Fibroblast of the aortic adventitia (primary cell): ENCODE results near the gene RADIL. TPM values are rescaled to one million over a fixed set of nuclear protein-coding genes. Genes with fewer than 3 reads are reported as not detected.

Source experiments
- DNase-seq: peaks from one replicate; pipeline ENCODE4 v3.0.0-alpha.2; 2010; ENCODE audit warnings: low read depth
- H3K4me3 ChIP-seq: 2 replicates; pipeline ENCODE4 v1.5.1; 2011; ENCODE audit warnings: low read depth, mild to moderate bottlenecking, control low read depth, low read length, moderate library complexity
- small RNA-seq: library from RNA; depleted of rRNA; stranded (forward); fragments of <200 nt; gene quantifications from one replicate; pipeline ENCODE3, GENCODE V24; 2012
- total RNA-seq: library from RNA; depleted of rRNA; stranded (reverse); fragments of >200 nt; gene quantifications from 2 replicates; pipeline ENCODE4 v1.2.3, GENCODE V29; 2012; ENCODE audit warnings: low replicate concordance
- TF ChIP-seq, protein P1 (sequence below): IDR thresholded peaks from 2 replicates; pipeline ENCODE4 v1.5.1; 2011; ENCODE audit warnings: mild to moderate bottlenecking, low read length, control low read depth, inconsistent platforms; ENCODE audit not compliant: insufficient read depth

Gene RADIL
- total RNA-seq, 1 donor: 1.4 TPM

DNA sequence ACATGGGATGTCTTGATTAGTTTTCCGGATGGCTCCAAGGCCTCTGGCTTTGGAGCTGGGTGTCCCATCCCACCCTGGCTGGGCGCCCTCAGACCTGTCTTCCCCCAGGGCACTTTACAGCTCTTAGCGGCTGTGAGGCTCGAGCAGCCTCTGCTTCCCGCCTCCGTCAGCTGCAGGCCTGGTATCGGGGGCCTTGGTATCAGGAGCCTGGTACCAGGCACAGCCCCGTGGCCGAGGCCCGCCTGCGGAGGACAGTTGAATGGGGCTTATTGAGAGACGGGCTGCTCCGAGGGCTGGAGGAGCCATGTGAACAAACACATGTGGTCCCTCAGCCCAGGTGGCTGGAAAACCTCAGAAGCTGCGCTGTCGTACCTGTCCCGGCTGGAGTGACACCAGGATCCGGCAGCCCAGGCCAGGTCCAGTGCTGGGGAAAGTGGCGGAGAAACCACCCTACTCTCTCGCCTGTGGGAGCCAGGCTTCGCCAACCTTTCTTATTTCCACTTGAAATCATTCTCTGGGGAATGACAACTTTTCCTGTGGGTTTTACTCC, 132.0 kb downstream of the RADIL start:
- TF ChIP-seq, protein P1, sequence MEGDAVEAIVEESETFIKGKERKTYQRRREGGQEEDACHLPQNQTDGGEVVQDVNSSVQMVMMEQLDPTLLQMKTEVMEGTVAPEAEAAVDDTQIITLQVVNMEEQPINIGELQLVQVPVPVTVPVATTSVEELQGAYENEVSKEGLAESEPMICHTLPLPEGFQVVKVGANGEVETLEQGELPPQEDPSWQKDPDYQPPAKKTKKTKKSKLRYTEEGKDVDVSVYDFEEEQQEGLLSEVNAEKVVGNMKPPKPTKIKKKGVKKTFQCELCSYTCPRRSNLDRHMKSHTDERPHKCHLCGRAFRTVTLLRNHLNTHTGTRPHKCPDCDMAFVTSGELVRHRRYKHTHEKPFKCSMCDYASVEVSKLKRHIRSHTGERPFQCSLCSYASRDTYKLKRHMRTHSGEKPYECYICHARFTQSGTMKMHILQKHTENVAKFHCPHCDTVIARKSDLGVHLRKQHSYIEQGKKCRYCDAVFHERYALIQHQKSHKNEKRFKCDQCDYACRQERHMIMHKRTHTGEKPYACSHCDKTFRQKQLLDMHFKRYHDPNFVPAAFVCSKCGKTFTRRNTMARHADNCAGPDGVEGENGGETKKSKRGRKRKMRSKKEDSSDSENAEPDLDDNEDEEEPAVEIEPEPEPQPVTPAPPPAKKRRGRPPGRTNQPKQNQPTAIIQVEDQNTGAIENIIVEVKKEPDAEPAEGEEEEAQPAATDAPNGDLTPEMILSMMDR: no peak
- no peak for DNase-seq
- no peak overlapping the region for H3K4me3 ChIP-seq

DNA sequence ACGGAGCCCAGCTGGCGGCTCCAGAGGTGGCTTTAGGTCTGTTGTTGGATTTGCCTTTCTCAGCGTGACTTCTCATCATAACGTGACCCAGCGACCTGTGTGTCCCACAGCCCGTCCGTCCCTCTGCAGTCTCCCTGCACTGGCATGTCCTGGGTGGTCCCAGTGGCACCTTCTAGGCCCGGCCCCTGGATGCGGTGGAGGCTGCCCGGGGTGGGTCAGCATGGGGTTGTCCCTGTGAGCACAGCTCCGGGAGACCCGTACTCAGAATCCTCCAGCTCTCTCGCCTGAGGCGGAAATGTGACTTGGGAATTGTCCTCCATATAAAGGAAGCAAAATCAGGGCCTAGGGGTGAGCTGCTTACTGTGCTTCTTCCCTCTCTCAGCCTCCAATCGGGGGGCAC, 133.7 kb downstream of the RADIL start:
- TF ChIP-seq, protein P1: no peak
- no peak overlapping the region for H3K4me3 ChIP-seq
- no peak for DNase-seq

- TF ChIP-seq, protein P1: no peak
- DNase-seq: no peak
- no peak overlapping the region for H3K4me3 ChIP-seq
These were observed 134.2 kb downstream of the RADIL start for GRCh38 chr7:4749363-4749762.

Small RNAs within 50 kb of the gene (small RNA-seq; reads per million reads assigned to genes)
- gene MIR4656: not detected
- not detected for gene RF00019

Other genes starting within 250 kb of the RADIL start
- 27.8 and 29.1 TPM in 2 replicates for gene FOXK1, start 201.4 kb downstream of the RADIL start, total RNA-seq
- gene AP5Z1, start 108.1 kb downstream of the RADIL start, total RNA-seq: 33.9 and 35.5 TPM in 2 replicates
- gene PAPOLB, start 21.7 kb downstream of the RADIL start, total RNA-seq: 0.18 TPM in 1 of 2 replicates, not detected in the other
- not detected in 2 replicates for gene MMD2, start 75.5 kb upstream of the RADIL start, total RNA-seq
- 9.1 and 10.2 TPM in 2 replicates for gene RBAK, start 162.1 kb upstream of the RADIL start, total RNA-seq